ENCODE measurements around the gene CASR.

The CASR gene

GRCh38 chr3:122332551-122332950, 149.1 kb downstream of the CASR start:
- TF ChIP-seq ZFX (IDR thresholded peaks at IDR 0.05; ENCODE audit: borderline replicate concordance) (no peak), CTCF (IDR thresholded peaks at IDR 0.05) (no peak)
- H3K27ac ChIP-seq, result no peak overlapping the region

All from 22Rv1 (cell line).